PFSK-1 (cell line): Measurements from ENCODE around the gene BTBD16.

Source experiments
- FOXP2 ChIP-seq: optimal IDR thresholded peaks from 2 replicates; pipeline ENCODE3; 2011; ENCODE audit warnings: borderline replicate concordance, control low read depth, inconsistent platforms; ENCODE audit not compliant: insufficient read depth; ENCODE audit errors: extremely low read length, extremely low read depth
- POLR2AphosphoS5 ChIP-seq: IDR thresholded peaks from 2 replicates; pipeline ENCODE4 v1.6.1; 2012; ENCODE audit warnings: low read depth, mild to moderate bottlenecking, control low read depth, low read length, moderate library complexity
- SIN3A ChIP-seq: IDR thresholded peaks from 2 replicates; pipeline ENCODE4 v1.6.1; 2012; ENCODE audit warnings: mild to moderate bottlenecking, low read length, moderate library complexity, borderline replicate concordance; ENCODE audit not compliant: insufficient read depth
- TAF1 ChIP-seq: IDR thresholded peaks from 2 replicates; pipeline ENCODE4 v1.6.1; 2012; ENCODE audit warnings: low read length, control low read depth, borderline replicate concordance; ENCODE audit not compliant: insufficient read depth
- TF ChIP-seq, protein P1 (sequence below), 2 experiments: IDR thresholded peaks; 2 replicates each; pipeline versions ENCODE4 v1.6.1 to v1.8.0; 2011 to 2012; ENCODE audit warnings: low read depth in 2 of 2, low read length in 2 of 2, control low read depth in 1 of 2, inconsistent platforms in 1 of 2, mild to moderate bottlenecking in 1 of 2, moderate library complexity in 1 of 2; ENCODE audit not compliant: insufficient read depth in 1 of 2

- no peak for TF ChIP-seq SIN3A
- TF ChIP-seq, protein P1, sequence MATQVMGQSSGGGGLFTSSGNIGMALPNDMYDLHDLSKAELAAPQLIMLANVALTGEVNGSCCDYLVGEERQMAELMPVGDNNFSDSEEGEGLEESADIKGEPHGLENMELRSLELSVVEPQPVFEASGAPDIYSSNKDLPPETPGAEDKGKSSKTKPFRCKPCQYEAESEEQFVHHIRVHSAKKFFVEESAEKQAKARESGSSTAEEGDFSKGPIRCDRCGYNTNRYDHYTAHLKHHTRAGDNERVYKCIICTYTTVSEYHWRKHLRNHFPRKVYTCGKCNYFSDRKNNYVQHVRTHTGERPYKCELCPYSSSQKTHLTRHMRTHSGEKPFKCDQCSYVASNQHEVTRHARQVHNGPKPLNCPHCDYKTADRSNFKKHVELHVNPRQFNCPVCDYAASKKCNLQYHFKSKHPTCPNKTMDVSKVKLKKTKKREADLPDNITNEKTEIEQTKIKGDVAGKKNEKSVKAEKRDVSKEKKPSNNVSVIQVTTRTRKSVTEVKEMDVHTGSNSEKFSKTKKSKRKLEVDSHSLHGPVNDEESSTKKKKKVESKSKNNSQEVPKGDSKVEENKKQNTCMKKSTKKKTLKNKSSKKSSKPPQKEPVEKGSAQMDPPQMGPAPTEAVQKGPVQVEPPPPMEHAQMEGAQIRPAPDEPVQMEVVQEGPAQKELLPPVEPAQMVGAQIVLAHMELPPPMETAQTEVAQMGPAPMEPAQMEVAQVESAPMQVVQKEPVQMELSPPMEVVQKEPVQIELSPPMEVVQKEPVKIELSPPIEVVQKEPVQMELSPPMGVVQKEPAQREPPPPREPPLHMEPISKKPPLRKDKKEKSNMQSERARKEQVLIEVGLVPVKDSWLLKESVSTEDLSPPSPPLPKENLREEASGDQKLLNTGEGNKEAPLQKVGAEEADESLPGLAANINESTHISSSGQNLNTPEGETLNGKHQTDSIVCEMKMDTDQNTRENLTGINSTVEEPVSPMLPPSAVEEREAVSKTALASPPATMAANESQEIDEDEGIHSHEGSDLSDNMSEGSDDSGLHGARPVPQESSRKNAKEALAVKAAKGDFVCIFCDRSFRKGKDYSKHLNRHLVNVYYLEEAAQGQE (IDR thresholded peaks at IDR 0.05; ENCODE audit: insufficient read depth in 1 of 2, low read depth in 2 of 2, low read length in 2 of 2): no peak
- TF ChIP-seq TAF1: no peak
- TF ChIP-seq POLR2AphosphoS5: no peak
- TF ChIP-seq FOXP2: no peak
These were observed 71.4 kb downstream of the BTBD16 start for GRCh38 chr10:122342293-122343134.
